Kidney (tissue), 14 donors: Measurements from ENCODE around the gene OR2F2. TPM values are rescaled to one million over a fixed set of nuclear protein-coding genes. Genes with fewer than 3 reads are reported as not detected.

ENCODE experiments used
- DNase-seq, 5 donors: peaks; one replicate each; pipeline ENCODE4 v3.0.0-alpha.2; 2013 to 2020
- FAIRE-seq: peaks from 2 replicates; lab custom pipeline; 2012; peaks lifted over from hg19 to GRCh38; lab: Jason Lieb, UNC
- H3K27ac ChIP-seq, 2 donors: one replicate each; pipeline ENCODE4 v1.7.0; 2013; ENCODE audit warnings: low read depth in 2 of 2, low read length in 2 of 2, inconsistent platforms in 1 of 2
- H3K27me3 ChIP-seq: one replicate; pipeline ENCODE4 v1.7.1; 2013; ENCODE audit warnings: low read length, inconsistent platforms; ENCODE audit not compliant: control insufficient read depth, insufficient read depth
- H3K36me3 ChIP-seq, 3 donors: one replicate each; pipeline versions ENCODE4 v1.7.0 to v1.7.1; 2013; ENCODE audit warnings: low read length in 3 of 3, control low read depth in 1 of 3, inconsistent platforms in 1 of 3; ENCODE audit not compliant: insufficient read depth in 3 of 3, control insufficient read depth in 2 of 3
- H3K4me1 ChIP-seq, 3 donors: one replicate each; pipeline versions ENCODE4 v1.7.0 to v1.7.1; 2013; ENCODE audit warnings: low read length in 3 of 3, inconsistent platforms in 1 of 3, low read depth in 1 of 3; ENCODE audit not compliant: control insufficient read depth in 2 of 3, insufficient read depth in 2 of 3
- H3K4me3 ChIP-seq, 3 donors: one replicate each; pipeline versions ENCODE4 v1.7.0 to v1.8.1; 2013; ENCODE audit warnings: low read length in 3 of 3, control low read depth in 1 of 3, inconsistent platforms in 1 of 3
- H3K9ac ChIP-seq, 3 donors: one replicate each; pipeline versions ENCODE4 v1.7.0 to v1.7.1; 2013; ENCODE audit warnings: low read length in 3 of 3, control low read depth in 1 of 3, inconsistent platforms in 1 of 3
- H3K9me3 ChIP-seq, 3 donors: one replicate each; pipeline versions ENCODE4 v1.7.0 to v1.7.1; 2013; ENCODE audit warnings: low read length in 3 of 3, control low read depth in 1 of 3, inconsistent platforms in 1 of 3; ENCODE audit not compliant: control insufficient read depth in 2 of 3, insufficient read depth in 1 of 3
- CTCF ChIP-seq: IDR thresholded peaks from 3 replicates; pipeline ENCODE4 v1.5.1; 2012; ENCODE audit warnings: mild to moderate bottlenecking, moderate library complexity, borderline replicate concordance; ENCODE audit not compliant: insufficient read depth; ENCODE audit errors: extremely low read depth
- intact Hi-C: fragments of 100-400 bp; cut with DNase I; formaldehyde crosslinking; loops from one replicate; pipeline ENCODE4 v1.11.1; 2022
- polyA plus RNA-seq: library from polyadenylated mRNA; stranded (reverse); fragments of 350-450 nt; fragmentation: Illumina TruSeq; extraction: RNeasy Lipid Tissue Mini Kit (QIAGEN cat#74804); gene quantifications from one replicate; pipeline ENCODE4 v1.2.3, GENCODE V29; 2014; ENCODE audit warnings: low read depth, low replicate concordance; ENCODE audit not compliant: insufficient read depth
- total RNA-seq: library from RNA; stranded (reverse); fragmentation: NEBNext Ultra II Directional; extraction: Animal tissue kit (Norgen Biotek cat#: 25700); gene quantifications from one replicate; pipeline ENCODE4 v1.2.1, GENCODE V29; 2021
- donor health status: control.
- donor health status: control.
- donor health status: control.
- donor health status: control.
- donor health status: control.
- donor health status: DM: yes; HTN: yes; CAD: no.
- donor health status: Normal renal cell carcinoma (clear cell type).

The OR2F2 gene
- total and polyA plus RNA-seq, 2 donors from 2014 or later: not detected

- Histone ChIP-seq H3K9me3 (no peaks in the 10 kb centered on the region), H3K4me1 (no peaks in the 10 kb centered on the region), H3K27me3 (no peaks in the 10 kb centered on the region), H3K27ac (no peak overlapping the region), H3K9ac (no peak overlapping the region), H3K36me3 (no peaks in the 10 kb centered on the region), H3K4me3 (no peak overlapping the region)
- intact Hi-C loops: no loop called here
- DNase-seq (no peak), FAIRE-seq (no peak)
- no peak for TF ChIP-seq CTCF
These were observed 32.4 kb downstream of the OR2F2 start for GRCh38 chr7:143967398-143967797.

GRCh38 chr7:143973870-143974416 is 38.9 kb downstream of the OR2F2 start:
- FAIRE-seq (no peak), DNase-seq (no peak)
- H3K27ac ChIP-seq: no peak overlapping the region
- H3K4me3 ChIP-seq: no peak overlapping the region
- no peak overlapping the region for H3K9ac ChIP-seq
- H3K36me3 ChIP-seq: no peaks in the 10 kb centered on the region
- no peaks in the 10 kb centered on the region for H3K9me3 ChIP-seq
- no peak for TF ChIP-seq CTCF
- H3K4me1 ChIP-seq: no peaks in the 10 kb centered on the region
- intact Hi-C loops: no loop called here
- no peaks in the 10 kb centered on the region for H3K27me3 ChIP-seq

- no peak for FAIRE-seq
- Histone ChIP-seq H3K9ac (no peak overlapping the region), H3K4me1 (no peaks in the 10 kb centered on the region), H3K9me3 (no peaks in the 10 kb centered on the region), H3K27ac (no peak overlapping the region), H3K36me3 (no peaks in the 10 kb centered on the region), H3K27me3 (no peaks in the 10 kb centered on the region), H3K4me3 (no peak overlapping the region)
- intact Hi-C loops: no loop called here
- no peak for DNase-seq
- no peak for TF ChIP-seq CTCF
These were observed 39.4 kb downstream of the OR2F2 start for GRCh38 chr7:143974459-143974858.

DNA sequence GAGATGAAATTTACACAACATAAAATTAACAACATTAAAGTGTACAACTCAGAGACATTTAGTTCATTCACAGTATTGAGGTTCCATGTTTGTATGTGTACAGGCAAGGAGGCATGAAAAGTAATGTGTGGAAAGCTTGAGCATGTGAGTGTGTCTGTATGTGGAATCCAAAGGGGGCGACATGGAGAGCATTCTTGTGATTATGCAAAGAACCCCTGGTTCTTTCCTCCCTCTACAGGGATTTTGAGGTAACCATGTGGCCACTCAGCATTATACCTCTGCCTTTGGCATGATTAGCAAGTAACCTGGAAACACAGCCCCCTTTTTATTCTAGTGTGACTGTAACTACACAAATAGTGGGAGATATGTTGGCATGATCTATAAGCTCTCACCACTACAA is 40.6 kb downstream of the OR2F2 start:
- Histone ChIP-seq H3K36me3 (no peaks in the 10 kb centered on the region), H3K9ac (no peak overlapping the region), H3K27ac (no peak overlapping the region), H3K27me3 (no peaks in the 10 kb centered on the region), H3K9me3 (no peaks in the 10 kb centered on the region), H3K4me3 (no peak overlapping the region), H3K4me1 (no peaks in the 10 kb centered on the region)
- intact Hi-C loops: no loop called here
- TF ChIP-seq CTCF: no peak
- FAIRE-seq (no peak), DNase-seq (peak in 1 of 5 donors; percentile 13)
